GM04503 (cell line): ENCODE measurements around the gene NMRK2.
"Not testable (repeated sequence)": the region's sequence is repeated elsewhere in the genome, so short reads cannot be mapped to it uniquely, and the experiment has no call there.

Experiments used
- DNase-seq: peaks from one replicate; pipeline ENCODE4 v3.0.0-alpha.2; 2012; ENCODE audit warnings: low read depth

Gene NMRK2

DNA sequence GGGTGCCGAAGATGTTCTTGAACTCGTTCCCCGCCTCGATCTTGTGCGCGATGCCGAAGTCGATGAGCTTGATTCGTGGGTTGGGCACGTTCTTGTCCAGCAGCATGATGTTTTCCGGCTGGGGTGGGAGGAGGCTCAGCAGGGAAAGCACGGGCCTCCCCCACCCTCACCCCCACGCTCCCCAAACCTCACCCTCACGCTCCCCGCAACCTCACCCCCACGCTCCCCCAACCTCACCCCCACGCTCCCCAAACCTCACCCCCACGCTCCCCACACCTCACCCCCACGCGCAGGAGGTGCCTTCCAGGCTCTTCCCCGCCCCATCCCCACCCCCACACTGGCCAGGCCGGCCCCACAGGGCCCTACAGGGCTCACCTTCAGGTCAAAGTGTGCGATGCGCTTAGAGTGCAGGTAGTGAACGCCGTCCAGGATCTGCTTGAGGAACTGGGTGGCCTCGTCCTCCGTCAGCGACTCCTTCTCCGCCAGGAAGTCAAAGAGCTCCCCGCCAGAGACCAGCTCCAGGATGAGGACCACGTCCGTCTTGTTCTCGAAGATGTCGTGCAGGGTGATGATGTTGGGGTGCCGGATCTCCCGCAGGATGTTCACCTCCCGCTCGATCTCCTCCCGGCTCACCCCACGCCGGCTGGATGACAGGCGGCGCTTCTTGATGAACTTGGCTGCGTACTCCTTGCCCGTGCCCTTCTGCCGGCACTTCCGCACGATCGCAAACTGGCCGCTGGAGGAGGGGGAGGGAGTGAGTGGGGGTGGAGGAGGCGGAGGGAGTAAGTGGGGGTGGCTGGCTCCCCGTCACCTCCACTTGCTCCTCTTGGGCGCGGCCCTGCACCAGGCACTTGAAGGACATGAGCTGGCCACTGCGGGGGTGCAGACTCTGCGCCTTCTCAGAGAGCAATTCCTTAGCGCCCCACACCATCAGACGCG lies 31.7 kb downstream of the NMRK2 start:
- no peak for DNase-seq

DNA sequence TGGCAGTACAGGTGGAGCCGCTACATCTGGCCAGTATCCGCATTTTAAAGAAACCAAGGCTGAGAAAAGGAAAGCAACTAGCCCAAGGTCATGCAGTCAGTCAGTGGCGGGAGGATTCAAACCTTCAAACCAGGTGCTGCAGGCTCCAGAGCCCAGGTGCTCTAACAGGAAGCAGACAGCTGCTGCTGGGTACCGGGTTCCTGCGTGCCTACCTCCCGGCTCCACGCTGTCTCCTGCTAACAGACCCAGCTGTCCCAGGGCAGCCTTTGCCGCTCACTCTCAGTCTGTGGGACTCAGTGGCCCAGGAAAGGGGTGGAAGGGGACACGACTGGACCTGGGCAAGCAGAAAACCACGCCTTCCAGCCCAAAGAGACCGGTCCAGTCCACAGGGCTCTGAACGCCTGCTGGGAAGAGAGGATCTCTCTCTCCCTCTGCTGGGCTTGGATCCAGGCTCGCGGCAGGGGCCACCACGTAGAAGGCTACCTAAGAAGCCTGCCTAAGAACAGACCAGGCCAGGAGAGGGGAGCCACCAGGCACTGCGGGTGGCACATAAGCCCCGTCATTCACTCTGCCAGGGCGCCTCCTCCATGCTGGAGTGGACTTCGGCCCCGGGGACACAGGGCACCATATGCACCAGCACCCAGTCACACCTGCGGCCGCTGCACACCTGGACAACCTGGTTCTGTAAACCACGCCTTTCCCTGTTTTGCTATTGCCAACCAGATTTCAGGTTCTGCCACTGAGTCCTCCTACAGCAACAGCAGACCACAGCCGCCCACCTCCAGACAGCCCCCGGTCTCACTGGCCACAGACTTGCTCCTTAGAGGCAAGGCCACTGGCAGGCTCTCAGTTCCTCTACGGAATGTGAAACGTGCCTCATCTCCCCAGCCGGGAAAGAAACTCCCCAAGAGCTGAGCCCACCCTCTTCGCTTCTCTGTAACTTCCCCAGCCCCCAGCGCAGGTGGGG lies 33.5 kb downstream of the NMRK2 start:
- no peak for DNase-seq

DNA sequence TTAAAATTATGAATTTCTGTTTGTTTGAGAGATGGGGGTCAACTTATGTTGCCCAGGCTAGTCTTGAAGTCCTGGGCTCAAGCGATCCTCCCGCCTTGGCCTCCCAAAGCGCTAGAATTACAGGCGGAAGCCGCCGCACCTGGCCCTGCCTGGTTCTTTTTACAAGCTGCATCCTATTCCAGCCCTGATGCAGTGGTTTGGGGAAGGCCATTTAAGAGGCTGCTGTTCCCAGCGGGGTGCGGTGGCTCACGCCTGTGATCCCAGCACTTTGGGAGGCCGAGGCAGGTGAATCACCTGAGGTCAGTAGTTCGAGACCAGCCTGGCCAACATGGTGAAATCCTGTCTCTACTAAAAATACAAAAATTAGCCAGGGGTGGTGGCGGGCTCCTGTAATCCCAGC lies 35.1 kb downstream of the NMRK2 start:
- not testable (repeated sequence) for DNase-seq

DNA sequence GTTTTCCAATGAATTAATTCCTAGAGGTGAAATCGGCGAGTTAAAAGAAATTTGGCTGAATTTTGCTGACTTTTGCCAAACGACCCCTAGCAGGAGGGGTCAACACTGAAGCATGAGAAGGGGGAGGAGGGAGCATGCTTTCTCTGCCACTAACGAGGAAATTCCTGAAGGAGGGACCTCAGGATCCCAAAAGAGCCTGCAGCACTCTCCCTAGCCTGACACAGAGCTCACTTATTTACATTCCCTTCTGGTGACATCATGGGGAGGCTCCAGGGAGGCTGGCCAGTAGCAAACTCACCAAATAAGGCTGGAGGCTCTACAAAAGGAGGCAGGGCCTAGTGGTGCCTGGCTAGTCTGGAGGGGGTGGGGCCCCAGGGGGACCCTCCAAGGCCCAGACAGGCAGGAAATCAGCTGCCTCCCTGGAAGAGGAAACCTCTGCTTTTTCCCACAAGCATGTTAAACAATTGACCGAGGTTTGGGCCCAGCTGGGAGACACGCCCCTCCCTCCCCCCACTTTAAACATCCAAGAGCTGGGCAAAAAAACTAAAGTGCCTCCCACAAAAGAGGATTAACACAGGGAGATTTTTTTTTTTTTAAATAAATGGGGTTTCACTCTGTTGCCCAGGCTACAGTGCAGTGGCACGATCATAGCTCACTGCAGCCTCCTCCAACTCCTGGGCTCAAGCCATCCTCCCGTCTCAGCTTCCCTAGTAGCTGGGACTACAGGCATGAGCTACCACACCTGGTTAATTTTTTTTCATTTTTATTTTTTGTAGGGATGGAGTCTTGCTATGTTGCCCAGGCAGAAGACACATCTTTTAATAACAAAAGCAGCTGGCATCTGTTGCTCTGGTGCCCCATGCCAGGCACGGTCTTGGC lies 35.9 kb downstream of the NMRK2 start:
- DNase-seq, result peak; percentile 98

DNA sequence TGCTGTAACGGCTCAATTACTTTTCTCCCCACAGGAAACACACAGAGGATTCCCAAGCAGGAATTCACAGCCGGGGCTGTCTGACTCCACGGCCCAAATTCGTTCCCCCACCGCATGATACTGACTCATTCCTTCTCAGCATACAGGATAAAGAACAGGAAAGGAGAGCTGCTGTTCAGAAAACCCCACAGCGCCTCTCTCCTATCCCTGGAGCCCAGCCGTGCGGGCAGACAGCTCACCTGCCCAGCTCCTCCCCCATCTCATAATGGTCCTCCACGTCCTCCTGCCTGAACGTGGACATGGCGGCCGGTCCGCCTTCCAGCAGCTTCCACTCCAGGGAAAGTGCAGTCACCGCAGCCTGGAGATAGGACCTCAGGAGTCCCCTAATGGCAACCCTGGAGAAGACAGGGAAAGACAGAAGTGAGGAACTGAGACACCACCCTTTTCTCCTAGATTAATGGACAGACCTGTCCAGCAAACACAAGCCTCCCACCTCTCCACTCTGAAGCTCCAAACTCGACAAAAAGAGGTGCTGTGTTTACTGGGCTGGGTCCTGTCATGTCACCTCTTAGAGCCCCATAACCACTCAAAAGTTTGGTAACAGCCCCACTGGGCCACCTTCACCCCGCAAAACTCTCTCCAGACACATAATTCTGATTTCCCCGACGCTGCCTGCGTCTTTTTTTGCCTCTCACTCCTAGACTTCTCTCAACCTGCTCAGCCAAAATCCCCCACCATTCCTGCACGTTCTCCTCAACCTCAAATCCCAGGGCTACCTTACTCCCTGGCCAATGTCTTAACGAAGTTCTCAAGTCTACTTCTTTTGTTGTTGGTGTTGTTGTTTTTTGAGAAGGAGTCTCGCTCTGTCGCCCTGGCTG lies 36.8 kb downstream of the NMRK2 start:
- DNase-seq, result peak; percentile 77

DNA sequence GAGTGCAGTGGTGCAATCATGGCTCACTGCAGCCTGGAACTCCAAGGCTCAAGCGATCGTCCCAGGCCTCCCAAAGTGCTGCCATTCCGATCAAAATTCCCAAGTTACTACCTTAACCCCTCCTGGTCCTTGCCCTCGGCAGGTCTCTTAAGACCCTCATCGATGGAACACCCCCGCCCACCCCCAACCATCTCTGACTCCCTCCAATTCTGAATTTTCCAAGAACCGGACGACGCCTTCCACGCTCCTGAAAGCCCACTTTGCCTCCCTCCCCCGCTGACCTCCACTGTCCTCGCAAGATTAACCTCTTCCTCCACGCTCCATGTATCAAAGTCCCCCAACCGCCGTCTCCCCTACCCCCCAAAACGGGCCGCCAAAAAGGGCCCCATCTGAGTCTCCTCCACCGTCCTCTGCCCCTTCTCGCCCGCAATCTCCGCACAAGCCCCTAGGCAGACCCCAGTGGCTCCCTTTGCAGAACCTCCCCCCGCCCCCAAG lies 37.5 kb downstream of the NMRK2 start:
- DNase-seq, result no peak

DNA sequence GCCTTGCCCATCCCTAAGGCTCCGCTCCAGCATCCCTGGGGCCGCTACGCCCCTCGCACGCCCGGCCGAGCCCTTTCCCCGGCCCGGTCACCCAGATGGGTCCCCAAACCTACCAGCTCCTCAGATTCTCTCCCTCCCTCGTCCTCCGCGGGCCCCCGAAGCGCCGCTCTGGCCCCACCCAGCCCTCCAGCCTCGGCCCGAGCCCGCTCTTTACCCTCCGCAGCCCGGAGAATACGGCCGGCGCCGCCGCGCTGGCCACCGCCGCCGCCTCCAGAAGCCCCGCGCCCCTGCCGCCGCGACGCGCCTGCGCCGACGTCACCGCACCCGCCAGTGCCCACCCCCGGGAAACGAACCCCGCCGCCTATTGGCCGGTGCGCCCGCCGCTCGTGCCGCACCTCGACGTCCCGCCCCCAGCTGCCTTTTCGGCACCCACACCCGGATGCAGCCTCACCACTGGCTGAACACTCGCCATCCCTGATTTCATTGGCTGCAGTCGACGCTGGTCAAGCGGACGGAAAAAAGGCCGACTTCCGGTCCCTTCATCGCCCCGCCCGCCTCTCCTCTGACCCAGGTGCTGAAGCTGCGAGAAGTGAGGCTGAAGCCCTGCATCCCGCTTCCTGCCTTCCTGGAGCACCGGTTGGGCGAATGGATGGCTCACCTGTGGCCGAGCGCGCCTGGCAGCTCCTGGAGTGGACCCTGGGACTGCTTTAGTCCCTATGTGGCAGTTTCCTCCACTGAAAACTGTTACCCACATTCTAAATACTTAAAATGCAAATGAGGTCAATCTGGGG lies 38.1 kb downstream of the NMRK2 start, which contains the start of gene DAPK3:
Gene DAPK3, minus strand, starts transcription at position 292 of the 791 bp plus-strand sequence. CDS start 1,364 bp downstream, outside the sequence.
- peak; percentile 85 for DNase-seq

DNA sequence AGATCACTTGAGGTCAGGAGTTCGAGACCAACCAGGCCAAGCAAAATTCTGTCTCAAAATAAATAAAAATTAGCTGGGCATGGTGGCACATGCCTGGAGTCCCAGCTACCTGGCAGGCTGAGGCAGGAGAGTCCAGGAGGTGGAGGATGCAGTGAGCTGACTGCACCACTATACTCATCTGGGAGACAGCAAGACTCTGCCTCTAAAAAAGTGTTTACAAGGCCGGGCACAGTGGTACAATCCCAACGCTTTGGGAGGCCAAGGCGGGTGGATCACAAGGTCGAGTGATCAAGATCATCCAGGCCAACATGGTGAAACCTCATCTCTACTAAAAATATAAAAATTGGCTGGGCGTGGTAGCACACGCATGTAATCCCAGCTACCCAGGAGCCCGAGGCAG lies 42.3 kb downstream of the NMRK2 start:
- no peak for DNase-seq

DNA sequence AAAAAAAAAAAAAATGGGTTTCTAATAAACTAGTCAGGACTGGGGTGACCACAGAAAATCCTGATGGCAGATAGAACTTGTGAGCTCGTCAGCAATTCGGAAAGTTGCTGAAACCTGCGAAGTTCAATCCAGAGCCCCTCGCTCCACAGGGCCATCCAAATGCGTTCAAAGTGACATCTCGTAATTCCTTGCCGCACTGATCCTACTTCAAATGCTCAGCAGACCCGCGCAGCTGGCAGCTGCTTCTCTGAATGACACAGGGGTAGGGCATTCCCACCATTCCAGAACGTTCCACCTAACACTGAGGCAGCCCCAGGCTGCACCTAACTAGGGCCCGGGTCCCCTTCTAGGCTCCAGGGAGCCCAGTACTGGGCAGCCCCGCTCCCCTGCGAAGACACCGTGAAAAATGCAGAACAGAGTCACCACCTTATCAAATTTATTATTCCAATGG lies 42.8 kb downstream of the NMRK2 start:
- no peak for DNase-seq

DNA sequence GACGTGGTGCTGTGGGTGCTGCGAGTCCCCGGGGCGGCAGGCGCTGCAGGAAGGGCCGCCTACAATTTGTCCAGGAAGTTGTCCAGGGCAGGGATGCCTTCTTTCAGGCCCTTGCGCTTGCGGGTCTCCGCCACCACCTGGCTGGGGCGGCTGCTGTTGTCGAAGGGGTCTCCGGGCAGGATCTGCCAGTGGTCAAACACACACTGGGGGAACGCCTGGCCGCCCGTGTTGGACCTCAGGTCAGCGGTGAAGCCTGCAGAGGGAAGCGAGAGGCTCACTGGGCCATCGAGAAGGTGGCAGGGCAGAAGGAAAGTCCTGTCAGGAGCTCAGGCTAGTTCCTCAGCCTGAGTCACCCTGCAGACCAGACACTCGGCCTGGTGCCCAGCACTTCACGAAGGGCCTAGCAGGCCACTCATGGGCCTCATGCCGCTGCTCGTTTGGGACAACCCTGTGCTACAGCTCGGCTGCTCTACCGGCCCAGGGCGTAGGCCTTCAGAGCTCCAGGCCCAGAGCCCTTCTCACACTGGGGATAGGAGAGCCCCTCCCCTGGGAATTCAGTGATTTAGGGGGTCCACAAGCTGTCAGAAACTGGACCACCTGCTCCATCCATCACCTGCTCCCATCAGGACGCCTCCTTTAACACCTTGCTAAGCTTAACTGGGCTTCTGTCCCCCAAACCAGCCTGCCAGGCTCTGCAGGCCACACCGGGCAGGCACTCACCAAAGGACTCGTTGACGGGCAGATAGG lies 43.8 kb downstream of the NMRK2 start:
- DNase-seq, result no peak

DNA sequence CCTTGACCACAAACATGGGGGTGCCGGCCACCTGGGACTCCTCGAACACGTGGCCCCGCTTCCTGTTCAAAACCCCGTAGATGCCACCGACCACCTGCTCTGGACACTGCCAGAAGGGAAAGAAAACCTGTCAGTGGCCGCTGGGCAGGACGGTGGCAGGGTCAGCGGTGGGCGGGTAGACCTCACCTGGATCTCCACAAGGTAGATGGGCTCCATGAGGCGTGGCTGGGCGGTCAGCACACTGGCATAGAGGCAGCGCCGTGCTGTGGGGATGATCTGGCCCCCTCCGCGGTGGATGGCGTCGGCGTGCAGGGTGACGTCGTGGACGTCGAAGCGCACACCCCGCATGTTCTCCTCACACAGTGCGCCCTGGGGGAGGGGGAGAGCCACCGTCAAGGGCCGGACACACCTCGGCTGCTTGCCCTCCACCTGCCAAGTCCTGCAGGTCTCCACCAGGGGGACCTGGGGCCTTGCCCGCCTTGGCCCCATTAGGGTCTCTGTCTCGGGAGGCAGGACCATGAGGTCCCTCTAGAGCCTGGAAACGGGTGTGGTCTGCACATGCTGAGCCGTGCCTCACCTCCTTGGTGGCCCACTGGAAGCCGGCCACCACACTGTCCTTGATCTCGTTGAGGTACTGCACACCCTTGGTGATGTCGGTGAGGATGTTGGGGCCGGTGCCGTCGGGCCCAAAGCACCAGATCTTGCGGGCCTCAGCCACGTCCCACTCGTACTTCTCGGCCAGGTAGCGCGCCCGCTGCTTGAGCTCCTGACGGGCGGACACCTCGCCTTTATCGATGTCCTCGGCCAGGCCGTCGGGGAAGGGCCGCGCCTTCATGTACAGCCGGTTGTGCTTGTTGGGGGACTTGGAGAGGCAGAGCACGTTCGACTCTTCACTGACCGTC lies 44.6 kb downstream of the NMRK2 start:
- DNase-seq, result no peak

DNA sequence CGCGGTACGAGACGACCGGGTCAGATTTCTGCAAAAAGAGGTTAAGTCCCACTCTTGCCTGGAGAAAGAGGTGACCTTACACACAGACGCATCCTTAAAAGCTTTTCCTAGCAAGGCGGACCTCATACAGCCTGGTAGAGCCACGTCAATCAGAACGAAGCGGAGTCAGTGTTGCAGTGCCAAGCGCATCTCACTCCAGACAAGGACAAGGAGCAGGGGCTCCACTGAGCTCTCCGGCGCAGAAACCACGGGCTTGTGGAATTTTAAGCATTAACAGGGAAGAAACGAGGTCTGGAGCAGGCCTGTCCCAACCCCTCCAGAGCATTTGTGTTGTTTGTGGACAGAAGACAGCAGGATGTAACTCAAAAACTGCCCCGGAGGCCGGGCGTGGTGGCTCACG lies 45.3 kb downstream of the NMRK2 start:
- no peak for DNase-seq

DNA sequence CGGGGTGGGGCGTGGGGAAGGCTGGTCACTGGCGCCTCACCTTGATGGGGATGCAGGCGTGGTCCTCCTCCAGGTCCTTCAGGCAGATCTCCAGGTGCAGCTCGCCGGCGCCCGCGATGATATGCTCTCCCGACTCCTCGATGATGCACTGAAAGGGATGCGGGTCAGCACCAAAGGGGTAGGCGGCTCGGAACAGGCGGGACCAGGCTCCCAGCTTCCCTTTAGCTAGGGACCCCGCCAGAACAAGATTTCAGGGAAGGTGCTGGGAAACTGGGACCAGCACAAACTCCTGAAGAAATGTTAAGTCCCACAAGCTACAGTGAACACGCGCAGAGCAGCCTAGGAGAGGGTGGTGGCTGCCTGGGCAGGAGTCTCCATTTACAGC lies 46.4 kb downstream of the NMRK2 start:
- no peak for DNase-seq

DNA sequence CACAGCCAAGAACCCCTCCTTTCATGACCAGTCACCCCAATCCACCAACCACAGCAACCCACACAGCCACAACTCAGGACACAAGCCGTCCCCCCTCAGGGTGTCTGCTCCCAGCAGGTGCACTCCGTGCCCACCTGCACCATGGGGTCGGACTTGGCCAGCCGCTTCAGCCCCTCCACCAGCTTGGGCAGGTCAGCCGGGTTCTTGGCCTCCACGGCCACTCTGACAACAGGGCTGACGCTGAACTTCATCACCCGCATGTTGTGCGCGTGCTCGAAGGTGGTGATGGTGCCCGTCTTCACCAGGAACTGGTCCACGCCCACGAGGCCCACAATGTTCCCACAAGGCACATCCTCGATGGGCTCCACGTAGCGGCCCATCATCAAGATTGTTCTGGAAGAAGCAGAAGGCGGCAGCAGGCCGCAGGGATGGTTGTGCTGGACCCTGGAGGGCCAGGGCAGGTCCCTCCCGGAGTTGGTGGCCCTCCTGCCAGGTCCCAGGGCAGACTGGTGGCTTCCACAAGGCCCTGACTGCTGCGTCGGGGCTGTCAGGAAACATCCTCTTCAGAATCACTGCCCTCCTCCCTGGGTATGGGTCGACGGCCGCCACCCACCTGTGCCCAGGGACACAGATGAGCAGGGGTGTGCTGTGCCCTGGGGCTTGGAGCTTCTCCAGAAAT lies 46.9 kb downstream of the NMRK2 start:
- DNase-seq, result no peak

DNA sequence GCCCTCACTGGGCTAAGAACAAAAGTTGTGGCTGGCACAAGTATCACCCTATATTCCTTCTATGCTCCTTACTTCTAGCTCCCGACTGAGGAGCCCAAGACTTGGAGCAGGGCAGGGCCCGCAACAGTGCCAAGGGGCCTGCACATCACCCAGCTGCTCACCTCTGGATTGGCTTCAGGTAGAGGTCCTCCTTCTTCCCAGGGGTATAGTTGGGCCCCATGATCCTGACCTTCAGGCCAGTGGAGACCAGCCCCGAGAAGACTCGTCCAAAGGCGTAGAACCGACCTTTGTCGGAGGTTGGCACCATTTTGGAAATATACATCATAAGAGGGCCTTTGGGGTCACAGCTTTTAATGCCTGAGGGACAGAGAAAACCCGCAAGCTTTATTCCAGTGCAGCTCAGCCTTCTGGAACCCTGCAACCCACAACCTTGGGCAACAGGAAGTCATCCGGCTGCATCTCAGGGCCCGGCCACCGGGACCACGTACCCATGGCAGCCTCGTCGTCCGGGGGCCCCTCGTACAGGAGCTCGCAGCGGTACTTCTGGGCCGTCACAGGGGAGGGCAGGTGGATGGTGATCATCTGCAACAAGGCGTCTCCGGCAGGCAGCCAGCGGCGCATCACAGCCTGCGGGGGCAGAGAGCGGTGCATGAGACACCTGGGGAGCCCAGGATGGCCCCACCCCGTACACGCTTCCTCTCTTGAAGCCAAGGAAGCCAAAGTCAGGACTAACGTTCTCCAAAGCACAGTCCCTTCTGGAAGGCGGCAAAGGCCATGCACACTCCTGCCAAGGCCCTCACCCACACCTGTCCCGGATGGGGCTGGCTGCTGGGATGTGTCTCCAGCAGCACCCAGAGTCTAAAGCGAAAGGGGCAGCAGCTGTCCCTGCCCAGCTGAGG lies 47.7 kb downstream of the NMRK2 start:
- DNase-seq, result no peak

DNA sequence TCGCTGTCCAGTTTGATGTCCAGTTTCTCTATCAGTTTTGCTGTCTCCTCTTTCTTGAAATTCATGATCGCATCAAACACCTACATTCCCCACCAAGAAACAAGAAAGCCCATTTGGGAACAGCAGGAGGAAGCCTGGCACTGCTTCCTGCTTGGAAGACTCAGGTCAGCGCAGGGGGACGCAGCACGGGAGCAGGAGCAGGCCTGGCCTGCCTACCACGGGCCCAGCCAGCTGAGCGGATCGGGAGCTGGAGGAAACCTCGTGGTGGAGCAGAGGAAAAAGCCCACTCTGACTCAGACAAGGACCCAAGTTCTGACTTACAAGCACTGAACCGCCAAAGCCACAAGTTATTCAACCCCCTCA lies 48.5 kb downstream of the NMRK2 start:
- no peak for DNase-seq
